ENCODE measurements around the gene METTL24.

DNA sequence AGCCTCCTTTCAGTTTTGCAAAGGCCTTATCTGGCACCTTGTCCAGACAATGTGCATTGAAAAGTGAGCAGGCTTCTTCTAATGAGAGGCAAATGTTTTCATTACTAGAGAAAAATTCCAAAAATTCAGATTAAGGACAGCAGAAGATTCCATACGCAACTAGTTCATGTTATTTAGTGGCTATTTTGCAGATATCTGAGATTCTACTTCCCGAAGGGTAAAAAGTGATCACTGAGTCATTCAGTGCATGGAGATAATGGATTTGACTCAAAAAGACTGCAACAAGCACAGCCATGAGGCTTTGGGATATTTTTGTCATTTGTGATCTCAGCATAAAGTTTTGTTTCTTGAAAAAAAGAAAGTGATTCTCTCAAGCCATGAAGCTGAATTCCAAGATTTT, 29.9 kb downstream of the METTL24 start:
- TF ChIP-seq, protein P1, sequence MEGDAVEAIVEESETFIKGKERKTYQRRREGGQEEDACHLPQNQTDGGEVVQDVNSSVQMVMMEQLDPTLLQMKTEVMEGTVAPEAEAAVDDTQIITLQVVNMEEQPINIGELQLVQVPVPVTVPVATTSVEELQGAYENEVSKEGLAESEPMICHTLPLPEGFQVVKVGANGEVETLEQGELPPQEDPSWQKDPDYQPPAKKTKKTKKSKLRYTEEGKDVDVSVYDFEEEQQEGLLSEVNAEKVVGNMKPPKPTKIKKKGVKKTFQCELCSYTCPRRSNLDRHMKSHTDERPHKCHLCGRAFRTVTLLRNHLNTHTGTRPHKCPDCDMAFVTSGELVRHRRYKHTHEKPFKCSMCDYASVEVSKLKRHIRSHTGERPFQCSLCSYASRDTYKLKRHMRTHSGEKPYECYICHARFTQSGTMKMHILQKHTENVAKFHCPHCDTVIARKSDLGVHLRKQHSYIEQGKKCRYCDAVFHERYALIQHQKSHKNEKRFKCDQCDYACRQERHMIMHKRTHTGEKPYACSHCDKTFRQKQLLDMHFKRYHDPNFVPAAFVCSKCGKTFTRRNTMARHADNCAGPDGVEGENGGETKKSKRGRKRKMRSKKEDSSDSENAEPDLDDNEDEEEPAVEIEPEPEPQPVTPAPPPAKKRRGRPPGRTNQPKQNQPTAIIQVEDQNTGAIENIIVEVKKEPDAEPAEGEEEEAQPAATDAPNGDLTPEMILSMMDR (IDR thresholded peaks at IDR 0.05) = no peak
- no peak for TF ChIP-seq POLR2A (IDR thresholded peaks at IDR 0.05)
